Psoas muscle (tissue), 8 donors: ENCODE measurements around the gene IFIT5. TPM values are rescaled to one million over a fixed set of nuclear protein-coding genes. Genes with fewer than 3 reads are reported as not detected.
A peak's percentile ranks its signal among the peaks of the same experiment; 100 is the strongest.

Experiments
- ATAC-seq, 4 donors: fragments of 200-7000 bp; cut with Tn5 transposase; one replicate each; pipeline ENCODE4 v1.9.1; 2020; ENCODE audit warnings: moderate library complexity in 3 of 4, mild to moderate bottlenecking in 2 of 4
- DNase-seq, 2 donors: peaks; one replicate each; pipeline ENCODE4 v3.0.0-alpha.2; 2020
- H3K27ac ChIP-seq: fragments of 200-600 bp; one replicate; pipeline ENCODE4 v1.8.0; 2022
- H3K27me3 ChIP-seq, 3 donors: fragments of 200-600 bp in 1 of 3; one replicate each; pipeline versions ENCODE4 v1.6.1 to v1.8.0; 2013 to 2022; ENCODE audit warnings: low read length in 2 of 3, mild to moderate bottlenecking in 2 of 3, moderate library complexity in 1 of 3; ENCODE audit not compliant: insufficient read depth in 3 of 3
- H3K36me3 ChIP-seq, 2 donors: fragments of 200-600 bp in 1 of 2; one replicate each; pipeline versions ENCODE4 v1.6.1 to v1.8.0; 2013 to 2022; ENCODE audit warnings: low read depth in 1 of 2, mild to moderate bottlenecking in 1 of 2, moderate library complexity in 1 of 2; ENCODE audit not compliant: insufficient read depth in 1 of 2
- H3K4me1 ChIP-seq: fragments of 200-600 bp; one replicate; pipeline ENCODE4 v1.8.0; 2022
- H3K4me3 ChIP-seq: fragments of 200-600 bp; one replicate; pipeline ENCODE4 v1.8.0; 2022; ENCODE audit warnings: mild to moderate bottlenecking
- H3K9me3 ChIP-seq: fragments of 200-600 bp; one replicate; pipeline ENCODE4 v1.8.0; 2022
- CTCF ChIP-seq: fragments of 200-600 bp; IDR thresholded peaks from one replicate; pipeline ENCODE4 v1.8.0; 2022; ENCODE audit warnings: antibody characterized with exemption
- WGBS, 3 donors: extraction: QIAGEN DNeasy Blood & Tissue Kit; methylation state at CpG; one replicate each; pipeline versions ENCODE4 v1.1.6 to v1.1.7; 2013; 5-methylcytosine and 5-hydroxymethylcytosine counted together
- intact Hi-C, 2 donors: fragments of 100-400 bp; cut with DNase I; formaldehyde crosslinking; loops; one replicate each; pipeline versions ENCODE4 v1.11.0 to v1.14.2; 2022
- polyA plus RNA-seq, 3 donors: library from polyadenylated mRNA; stranded (reverse); fragments of 200-250 nt; gene quantifications; one replicate each; pipeline ENCODE4 v1.2.3, GENCODE V29; 2013
- total RNA-seq, 4 donors: library from RNA; stranded (reverse); fragmentation: NEBNext Ultra II Directional in 2 of 4; extraction: Animal tissue kit (Norgen Biotek cat#: 25700) in 2 of 4; gene quantifications; one replicate each; pipeline versions ENCODE4 v1.2.1 to v1.2.4, GENCODE V29; 2021 to 2023
- donor health status: healthy with polysubstance abuse.
- donor health status: DM: no; HTN: no; CAD: no; lungs with moderate emphysema.
- donor health status: Bipolar disorder and iron deficiency.
- donor health status: healthy.
- donor health status: DM: yes; HTN: yes; CAD: no.
- donor health status: DM: no; HTN: no; CAD: no.
- donor health status: DM: no; HTN: no; CAD: no.
- donor health status: DM: yes; HTN: yes; CAD: no.

IFIT5 gene
- total and polyA plus RNA-seq, 7 donors = 2.0 to 6.9 (median 3.0) TPM

- no peak overlapping the region for H3K4me3 ChIP-seq
- no peaks in the 10 kb centered on the region for H3K9me3 ChIP-seq
- TF ChIP-seq CTCF = no peak
- no peak overlapping the region for H3K27ac ChIP-seq
- H3K27me3 ChIP-seq = no peaks in the 10 kb centered on the region
- intact Hi-C loops = loop anchor here in 1 of 2 donors (5.0 kb wide), 2 partner anchors 34 to 79 kb away; no protein-coding TSS in a partner anchor
- DNase-seq = no peak
- no peaks in the 10 kb centered on the region for H3K36me3 ChIP-seq
- no peak for ATAC-seq
- peaks cover 20% of the 10 kb centered on the region for H3K4me1 ChIP-seq
Measured at GRCh38 chr10:89371079-89371478, 43.3 kb upstream of the IFIT5 start.

GRCh38 chr10:89371987-89372386, 42.4 kb upstream of the IFIT5 start:
- H3K4me3 ChIP-seq = no peak overlapping the region
- TF ChIP-seq CTCF = no peak
- no peaks in the 10 kb centered on the region for H3K27me3 ChIP-seq
- no peak overlapping the region for H3K27ac ChIP-seq
- intact Hi-C loops = loop anchor here in 1 of 2 donors (5.0 kb wide), 2 partner anchors 35 to 80 kb away; no protein-coding TSS in a partner anchor
- H3K36me3 ChIP-seq = no peaks in the 10 kb centered on the region
- WGBS, 3 donors = 56 to 78% (median 76%) methylated on average over 3 of the region's 3 CpGs
- no peaks in the 10 kb centered on the region for H3K9me3 ChIP-seq
- ATAC-seq = no peak
- H3K4me1 ChIP-seq = peaks cover 20% of the 10 kb centered on the region
- no peak for DNase-seq

- peak; percentile 96 to 99 (median 98) for ATAC-seq
- TF ChIP-seq CTCF = no peak
- intact Hi-C loops = loop anchor here in 1 of 2 donors (5.0 kb wide), 2 partner anchors 37 to 82 kb away; no protein-coding TSS in a partner anchor
- Histone ChIP-seq H3K4me1 (peaks cover 20% of the 10 kb centered on the region), H3K27ac (peak overlapping the region; percentile 84), H3K4me3 (no peak overlapping the region), H3K27me3 (no peaks in the 10 kb centered on the region), H3K36me3 (no peaks in the 10 kb centered on the region), H3K9me3 (no peaks in the 10 kb centered on the region)
- DNase-seq = peak; percentile 75 to 86
- 0 to 7% (median 6%) methylated on average over 3 of the region's 3 CpGs for WGBS, 3 donors
Measured at GRCh38 chr10:89373916-89374711, 40.3 kb upstream of the IFIT5 start.

- H3K4me1 ChIP-seq = peaks cover 20% of the 10 kb centered on the region
- no peak for TF ChIP-seq CTCF
- H3K27ac ChIP-seq = peak overlapping the region; percentile 84
- DNase-seq = no peak
- H3K27me3 ChIP-seq = no peaks in the 10 kb centered on the region
- no peak overlapping the region for H3K4me3 ChIP-seq
- no peaks in the 10 kb centered on the region for H3K36me3 ChIP-seq
- intact Hi-C loops = loop anchor here (5.0 kb wide), 3 partner anchors 37 to 82 kb away; no protein-coding TSS in a partner anchor
- peak; percentile 20 to 46 (median 33) for ATAC-seq
- no peaks in the 10 kb centered on the region for H3K9me3 ChIP-seq
Measured at GRCh38 chr10:89374713-89375141, 39.6 kb upstream of the IFIT5 start.
